Kidney (tissue), 14 donors: ENCODE results near the gene ANKRD40CL. TPM values are rescaled to one million over a fixed set of nuclear protein-coding genes. Genes with fewer than 3 reads are reported as not detected.

Experiments used
- DNase-seq, 5 donors: peaks; one replicate each; pipeline ENCODE4 v3.0.0-alpha.2; 2013 to 2020
- FAIRE-seq: peaks from 2 replicates; lab custom pipeline; 2012; peaks lifted over from hg19 to GRCh38; lab: Jason Lieb, UNC
- H3K27ac ChIP-seq, 2 donors: one replicate each; pipeline ENCODE4 v1.7.0; 2013; ENCODE audit warnings: low read depth in 2 of 2, low read length in 2 of 2, inconsistent platforms in 1 of 2
- H3K27me3 ChIP-seq: one replicate; pipeline ENCODE4 v1.7.1; 2013; ENCODE audit warnings: low read length, inconsistent platforms; ENCODE audit not compliant: control insufficient read depth, insufficient read depth
- H3K36me3 ChIP-seq, 3 donors: one replicate each; pipeline versions ENCODE4 v1.7.0 to v1.7.1; 2013; ENCODE audit warnings: low read length in 3 of 3, control low read depth in 1 of 3, inconsistent platforms in 1 of 3; ENCODE audit not compliant: insufficient read depth in 3 of 3, control insufficient read depth in 2 of 3
- H3K4me1 ChIP-seq, 3 donors: one replicate each; pipeline versions ENCODE4 v1.7.0 to v1.7.1; 2013; ENCODE audit warnings: low read length in 3 of 3, inconsistent platforms in 1 of 3, low read depth in 1 of 3; ENCODE audit not compliant: control insufficient read depth in 2 of 3, insufficient read depth in 2 of 3
- H3K4me3 ChIP-seq, 3 donors: one replicate each; pipeline versions ENCODE4 v1.7.0 to v1.8.1; 2013; ENCODE audit warnings: low read length in 3 of 3, control low read depth in 1 of 3, inconsistent platforms in 1 of 3
- H3K9ac ChIP-seq, 3 donors: one replicate each; pipeline versions ENCODE4 v1.7.0 to v1.7.1; 2013; ENCODE audit warnings: low read length in 3 of 3, control low read depth in 1 of 3, inconsistent platforms in 1 of 3
- H3K9me3 ChIP-seq, 3 donors: one replicate each; pipeline versions ENCODE4 v1.7.0 to v1.7.1; 2013; ENCODE audit warnings: low read length in 3 of 3, control low read depth in 1 of 3, inconsistent platforms in 1 of 3; ENCODE audit not compliant: control insufficient read depth in 2 of 3, insufficient read depth in 1 of 3
- intact Hi-C: fragments of 100-400 bp; cut with DNase I; formaldehyde crosslinking; loops from one replicate; pipeline ENCODE4 v1.11.1; 2022
- polyA plus RNA-seq: library from polyadenylated mRNA; stranded (reverse); fragments of 350-450 nt; fragmentation: Illumina TruSeq; extraction: RNeasy Lipid Tissue Mini Kit (QIAGEN cat#74804); gene quantifications from one replicate; pipeline ENCODE4 v1.2.3, GENCODE V29; 2014; ENCODE audit warnings: low read depth, low replicate concordance; ENCODE audit not compliant: insufficient read depth
- total RNA-seq: library from RNA; stranded (reverse); fragmentation: NEBNext Ultra II Directional; extraction: Animal tissue kit (Norgen Biotek cat#: 25700); gene quantifications from one replicate; pipeline ENCODE4 v1.2.1, GENCODE V29; 2021
- TF ChIP-seq, protein P1 (sequence below): IDR thresholded peaks from 3 replicates; pipeline ENCODE4 v1.5.1; 2012; ENCODE audit warnings: mild to moderate bottlenecking, moderate library complexity, borderline replicate concordance; ENCODE audit not compliant: insufficient read depth; ENCODE audit errors: extremely low read depth
- donor health status: control.
- donor health status: control.
- donor health status: control.
- donor health status: control.
- donor health status: control.
- donor health status: DM: yes; HTN: yes; CAD: no.
- donor health status: Normal renal cell carcinoma (clear cell type).

ANKRD40CL gene
- total and polyA plus RNA-seq, 2 donors from 2014 or later, result not detected

- Histone ChIP-seq H3K4me3 (no peak overlapping the region), H3K9me3 (no peaks in the 10 kb centered on the region), H3K36me3 (no peaks in the 10 kb centered on the region), H3K9ac (no peak overlapping the region), H3K27me3 (no peaks in the 10 kb centered on the region), H3K27ac (no peak overlapping the region), H3K4me1 (no peaks in the 10 kb centered on the region)
- no peak for FAIRE-seq
- TF ChIP-seq, protein P1, sequence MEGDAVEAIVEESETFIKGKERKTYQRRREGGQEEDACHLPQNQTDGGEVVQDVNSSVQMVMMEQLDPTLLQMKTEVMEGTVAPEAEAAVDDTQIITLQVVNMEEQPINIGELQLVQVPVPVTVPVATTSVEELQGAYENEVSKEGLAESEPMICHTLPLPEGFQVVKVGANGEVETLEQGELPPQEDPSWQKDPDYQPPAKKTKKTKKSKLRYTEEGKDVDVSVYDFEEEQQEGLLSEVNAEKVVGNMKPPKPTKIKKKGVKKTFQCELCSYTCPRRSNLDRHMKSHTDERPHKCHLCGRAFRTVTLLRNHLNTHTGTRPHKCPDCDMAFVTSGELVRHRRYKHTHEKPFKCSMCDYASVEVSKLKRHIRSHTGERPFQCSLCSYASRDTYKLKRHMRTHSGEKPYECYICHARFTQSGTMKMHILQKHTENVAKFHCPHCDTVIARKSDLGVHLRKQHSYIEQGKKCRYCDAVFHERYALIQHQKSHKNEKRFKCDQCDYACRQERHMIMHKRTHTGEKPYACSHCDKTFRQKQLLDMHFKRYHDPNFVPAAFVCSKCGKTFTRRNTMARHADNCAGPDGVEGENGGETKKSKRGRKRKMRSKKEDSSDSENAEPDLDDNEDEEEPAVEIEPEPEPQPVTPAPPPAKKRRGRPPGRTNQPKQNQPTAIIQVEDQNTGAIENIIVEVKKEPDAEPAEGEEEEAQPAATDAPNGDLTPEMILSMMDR, result no peak
- intact Hi-C loops, result no loop called here
- no peak for DNase-seq
These were observed 32.3 kb upstream of the ANKRD40CL start for GRCh38 chr17:50799582-50799981.

- no peaks in the 10 kb centered on the region for H3K36me3 ChIP-seq
- H3K27me3 ChIP-seq, result no peaks in the 10 kb centered on the region
- intact Hi-C loops, result no loop called here
- H3K4me3 ChIP-seq, result no peak overlapping the region
- DNase-seq, result no peak
- TF ChIP-seq, protein P1, result no peak
- no peaks in the 10 kb centered on the region for H3K9me3 ChIP-seq
- no peaks in the 10 kb centered on the region for H3K4me1 ChIP-seq
- FAIRE-seq, result no peak
- H3K27ac ChIP-seq, result no peak overlapping the region
- H3K9ac ChIP-seq, result no peak overlapping the region
These were observed 31.3 kb upstream of the ANKRD40CL start for GRCh38 chr17:50798424-50799288.

- H3K9me3 ChIP-seq, result no peaks in the 10 kb centered on the region
- intact Hi-C loops, result no loop called here
- DNase-seq (peak in 1 of 5 donors; percentile 34), FAIRE-seq (no peak)
- H3K9ac ChIP-seq, result no peak overlapping the region
- no peak overlapping the region for H3K4me3 ChIP-seq
- H3K4me1 ChIP-seq, result no peaks in the 10 kb centered on the region
- H3K36me3 ChIP-seq, result no peaks in the 10 kb centered on the region
- no peak overlapping the region for H3K27ac ChIP-seq
- H3K27me3 ChIP-seq, result no peaks in the 10 kb centered on the region
- TF ChIP-seq, protein P1, result no peak
These were observed 30.0 kb upstream of the ANKRD40CL start for GRCh38 chr17:50797135-50797810.
